HepG2 (cell line): ENCODE measurements around the gene SPRED2. TPM values are rescaled to one million over a fixed set of nuclear protein-coding genes. Genes with fewer than 3 reads are reported as not detected.

Source experiments
- ATAC-seq: fragments of 200-7000 bp; cut with Tn5 transposase; 3 replicates; pipeline ENCODE4 v1.9.1; 2020; ENCODE audit warnings: mild to moderate bottlenecking, moderate library complexity
- BruUV-seq: library from RNA; stranded (reverse); fragments of 400-500 nt; replicated peaks from 2 replicates; lab custom pipeline; 2021; lab: Mats Ljungman, UMichigan
- CTCF ChIA-PET: fragments of 300-600 bp; formaldehyde crosslinking; extraction: SDS; loops from one replicate; lab custom pipeline; 2021; ENCODE audit warnings: low total read pairs, inconsistent platforms, low intra/inter-chr PET ratio; lab: Yijun Ruan, JAX
- POLR2A ChIA-PET: fragments of 350-600 bp; sonication (Branson Sonifier 250); formaldehyde crosslinking; loops from one replicate; lab custom pipeline; 2020; ENCODE audit warnings: antibody characterized with exemption, inconsistent platforms; lab: Yijun Ruan, JAX
- DNase-seq: peaks from one replicate; pipeline ENCODE4 v3.0.0-alpha.2; 2015; ENCODE audit warnings: low spot score
- FAIRE-seq: peaks from 3 replicates; lab custom pipeline; 2011; peaks lifted over from hg19 to GRCh38; lab: Jason Lieb, UNC
- H2AFZ ChIP-seq: one replicate; pipeline ENCODE4 v1.6.1; 2011; ENCODE audit warnings: low read length, inconsistent platforms
- H3K27ac ChIP-seq: fragments of 300-600 bp; 3 replicates; pipeline ENCODE4 v1.8.0; 2011; ENCODE audit warnings: mixed run types, mild to moderate bottlenecking, mixed read lengths, low read length, inconsistent platforms; ENCODE audit not compliant: insufficient read depth; ENCODE audit errors: extremely low read length
- H3K27me3 ChIP-seq, 2 experiments: fragments of 200-600 bp in 1 of 2; 2 replicates in 1 of 2; 3 replicates in 1 of 2; pipeline versions ENCODE4 v1.6.0 to v1.8.0; 2011; ENCODE audit warnings: low read length in 2 of 2, mild to moderate bottlenecking in 2 of 2, moderate library complexity in 2 of 2, inconsistent platforms in 1 of 2; ENCODE audit not compliant: insufficient read depth in 2 of 2, control insufficient read depth in 1 of 2
- H3K36me3 ChIP-seq, 2 experiments: fragments of 200-600 bp in 1 of 2; replicated peaks in 1 of 2; 2 replicates in 1 of 2; 3 replicates in 1 of 2; pipeline versions ENCODE4 v1.5.1 to v1.8.0; 2011; ENCODE audit warnings: low read length in 2 of 2, inconsistent platforms in 1 of 2; ENCODE audit not compliant: insufficient read depth in 2 of 2, control insufficient read depth in 1 of 2
- H3K4me1 ChIP-seq: 2 replicates; pipeline ENCODE4 v1.5.1; 2012; ENCODE audit warnings: low read length, inconsistent platforms; ENCODE audit not compliant: insufficient read depth
- H3K4me2 ChIP-seq: 2 replicates; pipeline ENCODE4 v1.6.0; 2011; ENCODE audit warnings: low read depth, low read length, inconsistent platforms
- H3K4me3 ChIP-seq, 3 experiments: fragments of 200-600 bp in 1 of 3; sonication (generic), shearing (Covaris generic) in 1 of 3; replicated peaks in 1 of 3; 2 replicates each; pipeline ENCODE4 v1.5.1; 2011 to 2016; ENCODE audit warnings: low read length in 3 of 3, inconsistent platforms in 2 of 3, low read depth in 2 of 3, mild to moderate bottlenecking in 2 of 3, control low read depth in 1 of 3, mixed read lengths in 1 of 3; ENCODE audit not compliant: insufficient read depth in 1 of 3
- H3K79me2 ChIP-seq: one replicate; pipeline ENCODE4 v1.6.1; 2011; ENCODE audit warnings: low read length, inconsistent platforms; ENCODE audit not compliant: insufficient read depth
- H3K9ac ChIP-seq: 2 replicates; pipeline ENCODE4 v1.6.0; 2011; ENCODE audit warnings: mild to moderate bottlenecking, low read depth, low read length, inconsistent platforms; ENCODE audit not compliant: insufficient read depth
- H3K9me3 ChIP-seq: 2 replicates; pipeline ENCODE4 v1.5.1; 2012; ENCODE audit warnings: mild to moderate bottlenecking, low read length
- H4K20me1 ChIP-seq: 2 replicates; pipeline ENCODE4 v1.6.0; 2011; ENCODE audit warnings: inconsistent platforms, mild to moderate bottlenecking, low read length, moderate library complexity; ENCODE audit not compliant: insufficient read depth
- CCDC6 ChIP-seq: sonication (generic); formaldehyde crosslinking; IDR thresholded peaks from 2 replicates; pipeline ENCODE4 v1.8.1; 2022; ENCODE audit warnings: mild to moderate bottlenecking, missing genetic modification reagents, moderate library complexity
- DMAP1 ChIP-seq: IDR thresholded peaks from 2 replicates; pipeline ENCODE4 v1.6.1; 2016
- GATAD1 ChIP-seq: IDR thresholded peaks from 2 replicates; pipeline ENCODE4 v1.6.1; 2016; ENCODE audit warnings: missing genetic modification reagents, missing compliant biosample characterization
- IKZF1 ChIP-seq: fragments of 450-650 bp; IDR thresholded peaks from 2 replicates; pipeline ENCODE4 v1.7.1; 2016
- IKZF5 ChIP-seq: IDR thresholded peaks from 2 replicates; pipeline ENCODE4 v1.6.1; 2018; ENCODE audit warnings: missing genetic modification reagents, mild to moderate bottlenecking, missing compliant biosample characterization
- ISX ChIP-seq: sonication (generic); formaldehyde crosslinking; conservative IDR thresholded peaks from 2 replicates; pipeline ENCODE4 v1.5.0; 2020; ENCODE audit warnings: missing genetic modification reagents
- JUNB ChIP-seq: sonication (generic); formaldehyde crosslinking; IDR thresholded peaks from 2 replicates; pipeline ENCODE4 v1.8.0; 2022; ENCODE audit warnings: missing genetic modification reagents, mild to moderate bottlenecking, borderline replicate concordance
- MED1 ChIP-seq: sonication (generic); formaldehyde crosslinking; IDR thresholded peaks from 2 replicates; pipeline ENCODE4 v1.4.0; 2020; ENCODE audit warnings: missing genetic modification reagents
- NRL ChIP-seq: sonication (generic); formaldehyde crosslinking; IDR thresholded peaks from 2 replicates; pipeline ENCODE4 v1.5.0; 2020; ENCODE audit warnings: missing genetic modification reagents, mild to moderate bottlenecking, moderate library complexity, borderline replicate concordance
- ONECUT2 ChIP-seq: sonication (generic); formaldehyde crosslinking; IDR thresholded peaks from 2 replicates; pipeline ENCODE4 v1.4.0; 2020; ENCODE audit warnings: missing genetic modification reagents
- PITX1 ChIP-seq: sonication (generic); formaldehyde crosslinking; IDR thresholded peaks from 2 replicates; pipeline ENCODE4 v1.5.1; 2020; ENCODE audit warnings: mild to moderate bottlenecking, missing genetic modification reagents
- RXRB ChIP-seq: IDR thresholded peaks from 2 replicates; pipeline ENCODE4 v1.6.1; 2016; ENCODE audit warnings: borderline replicate concordance, missing genetic modification reagents, missing compliant biosample characterization
- SMYD3 ChIP-seq: sonication (generic); formaldehyde crosslinking; IDR thresholded peaks from 2 replicates; pipeline ENCODE4 v1.8.1; 2023; ENCODE audit warnings: mild to moderate bottlenecking, missing genetic modification reagents
- SP1 ChIP-seq, 2 experiments: fragments of 450-650 bp in 1 of 2; sonication (generic) in 1 of 2; formaldehyde crosslinking in 1 of 2; IDR thresholded peaks; 2 replicates each; pipeline versions ENCODE4 v1.4.0 to v1.6.1; 2016 to 2020; ENCODE audit warnings: missing genetic modification reagents in 1 of 2
- SP5 ChIP-seq: IDR thresholded peaks from 2 replicates; pipeline ENCODE4 v1.6.1; 2016; ENCODE audit warnings: low read depth, borderline replicate concordance
- ZNF205 ChIP-seq: IDR thresholded peaks from 2 replicates; pipeline ENCODE4 v1.6.1; 2018; ENCODE audit warnings: missing biosample characterization, missing genetic modification reagents
- ZNF232 ChIP-seq: sonication (generic); formaldehyde crosslinking; IDR thresholded peaks from 2 replicates; pipeline ENCODE4 v1.4.0; 2020; ENCODE audit warnings: missing genetic modification reagents, borderline replicate concordance
- ZNF235 ChIP-seq: sonication (generic); formaldehyde crosslinking; IDR thresholded peaks from 2 replicates; pipeline ENCODE4 v1.8.1; 2023; ENCODE audit warnings: mild to moderate bottlenecking, missing genetic modification reagents, borderline replicate concordance
- ZNF446 ChIP-seq: sonication (generic); formaldehyde crosslinking; IDR thresholded peaks from 2 replicates; pipeline ENCODE4 v1.5.0; 2020; ENCODE audit warnings: mild to moderate bottlenecking, missing genetic modification reagents
- ZNF678 ChIP-seq: sonication (generic); formaldehyde crosslinking; IDR thresholded peaks from 2 replicates; pipeline ENCODE4 v1.4.0; 2020; ENCODE audit warnings: mild to moderate bottlenecking, missing genetic modification reagents
- ZNF772 ChIP-seq: sonication (generic); formaldehyde crosslinking; IDR thresholded peaks from 2 replicates; pipeline ENCODE4 v1.5.0; 2020; ENCODE audit warnings: mild to moderate bottlenecking, missing genetic modification reagents
- ZNF816 ChIP-seq: sonication (generic); formaldehyde crosslinking; IDR thresholded peaks from 2 replicates; pipeline ENCODE4 v1.8.0; 2022; ENCODE audit warnings: missing genetic modification reagents, mild to moderate bottlenecking, borderline replicate concordance
- ZNF839 ChIP-seq: sonication (generic); formaldehyde crosslinking; IDR thresholded peaks from 2 replicates; pipeline ENCODE4 v1.4.0; 2020; ENCODE audit warnings: missing genetic modification reagents, mild to moderate bottlenecking, borderline replicate concordance
- WGBS: methylation state at CpG from one replicate; pipeline ENCODE4 v1.1.6; 2017; ENCODE audit warnings: low lambda C conversion rate; 5-methylcytosine and 5-hydroxymethylcytosine counted together
- in situ Hi-C: cut with HindIII; loops from 2 replicates; pipeline ENCODE4 v1.10.0; 2017; ENCODE audit warnings: low pct_unique_long_range_greater_than_20kb; ENCODE audit not compliant: extremely low pct_ligation_motif_present
- intact Hi-C: fragments of 100-400 bp; cut with micrococcal nuclease; formaldehyde crosslinking; loops from one replicate; pipeline ENCODE4 v1.10.0; 2022; ENCODE audit not compliant: unreplicated experiment
- polyA plus RNA-seq, 8 experiments: library from polyadenylated mRNA; depleted of rRNA in 3 of 8; stranded (reverse) in 7 of 8; unstranded in 1 of 8; fragments of >200 nt; fragmentation: Illumina TruSeq in 4 of 8; extraction: Trizol in 4 of 8; gene quantifications; 2 replicates each; pipeline versions ENCODE4 v1.2.1 to v1.2.3, GENCODE V29; 2011 to 2016; ENCODE audit warnings: low read depth in 4 of 8, missing spikeins in 1 of 8, mixed read lengths in 1 of 8; ENCODE audit not compliant: insufficient read depth in 1 of 8
- total RNA-seq, 5 experiments: library from RNA; depleted of rRNA; stranded (reverse); fragments of >200 nt; fragmentation: Illumina TruSeq; extraction: Trizol; gene quantifications; 2 replicates each; pipeline ENCODE4 v1.2.3, GENCODE V29; 2016; ENCODE audit warnings: low read depth in 1 of 5
- TF ChIP-seq, protein P1 (sequence below): sonication (generic); formaldehyde crosslinking; conservative IDR thresholded peaks from 2 replicates; pipeline ENCODE4 v1.8.1; 2023; ENCODE audit warnings: missing genetic modification reagents

SPRED2 gene
- total and polyA plus RNA-seq, 2 of the 13 experiments (the other 11 are each of a cell fraction or from before 2014, with no cell fraction given): 13.0 to 37.0 TPM

DNA sequence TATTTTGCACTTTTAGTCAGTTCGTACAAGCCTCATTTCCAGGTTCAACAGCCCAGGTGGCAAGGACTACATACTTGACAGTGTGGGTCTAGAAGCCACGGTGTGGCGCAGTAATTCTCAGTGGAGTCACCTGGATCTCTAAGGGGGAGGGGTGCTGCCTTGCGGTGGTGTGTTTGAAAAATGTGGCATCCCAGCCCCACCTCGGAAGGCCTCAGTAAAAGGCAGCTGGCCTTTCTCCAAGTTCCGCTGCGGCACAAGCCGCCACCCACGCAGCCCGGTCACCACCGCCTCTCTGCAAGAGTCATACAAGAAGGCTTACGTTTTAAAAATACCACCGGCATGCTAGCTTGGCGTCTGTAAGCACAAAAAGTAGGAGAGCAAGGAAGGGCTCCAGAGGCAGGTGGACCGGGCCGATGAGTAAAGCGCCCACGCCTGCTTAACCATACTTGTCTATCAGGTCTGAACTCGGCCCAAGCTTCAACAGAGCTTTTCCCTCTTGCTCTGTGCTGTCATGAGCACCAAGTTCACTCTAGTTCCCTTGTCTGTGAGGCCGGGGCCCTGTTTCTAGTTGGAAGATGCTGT lies 49.5 kb downstream of the SPRED2 start:
- H3K9me3 ChIP-seq: no peaks in the 10 kb centered on the region
- H3K4me3 ChIP-seq: peak overlapping the region in 1 of 3 experiments; percentile 47; a peak in 3 of 6 replicates
- H3K4me2 ChIP-seq: peak overlapping the region; percentile 74
- ChIA-PET CTCF (no interaction called here), POLR2A (interaction anchor here (0.7 to 2.5 kb wide), 11 partner anchors 9 to 253 kb away, joined by 3 to 26 read pairs (median 5); partner anchors contain the start of genes ACTR2, RAB1A and SPRED2)
- DNase-seq: peak; percentile 86
- H3K27ac ChIP-seq: peak overlapping the region; percentile 59
- FAIRE-seq: peak; percentile 82
- no peaks in the 10 kb centered on the region for H3K27me3 ChIP-seq
- peaks cover 99% of the 10 kb centered on the region for H3K4me1 ChIP-seq
- ATAC-seq: peak; percentile 73
- peaks cover 4 to 18% of the 10 kb centered on the region in 2 experiments for H3K36me3 ChIP-seq
- 22% methylated on average over 14 of the region's 20 CpGs for WGBS
- in situ Hi-C loops (loop anchor here (5.0 kb wide), 1 partner anchor 49 kb away; the partner anchor contains the start of gene SPRED2), intact Hi-C loops (loop anchor here (1.0 to 2.0 kb wide), 5 partner anchors 10 to 170 kb away; partner anchors contain the start of gene SPRED2)
- peak overlapping the region; percentile 34; the same call in 1 of the 2 replicates for H3K9ac ChIP-seq
- peaks cover 67% of the 10 kb centered on the region for H4K20me1 ChIP-seq
- H2AFZ ChIP-seq: no peak overlapping the region
- BruUV-seq: no TSS peak
- peaks cover 93% of the 10 kb centered on the region for H3K79me2 ChIP-seq
- no peak for TF ChIP-seq SP1 (IDR thresholded peaks at IDR 0.05)
- TF ChIP-seq SP1 (CRISPR knock-in tag; IDR thresholded peaks at IDR 0.05): no peak
- TF ChIP-seq PITX1 (CRISPR knock-in tag): peak; percentile 40; the same call in 1 of the 2 replicates
- peak; percentile 40; the same call in 1 of the 2 replicates for TF ChIP-seq ZNF839 (CRISPR knock-in tag)
- TF ChIP-seq SP5 (CRISPR knock-in tag): peak; percentile 59; the same call in 1 of the 2 replicates
- no peak for TF ChIP-seq IKZF1
- TF ChIP-seq ONECUT2 (CRISPR knock-in tag): no peak
- TF ChIP-seq ZNF772: peak; percentile 83
- TF ChIP-seq IKZF5 (CRISPR knock-in tag): peak; percentile 84
- TF ChIP-seq SMYD3 (CRISPR knock-in tag): no peak
- TF ChIP-seq ZNF678 (CRISPR knock-in tag): no peak
- TF ChIP-seq ZNF816 (CRISPR knock-in tag): no peak
- TF ChIP-seq GATAD1 (CRISPR knock-in tag): 0 out of 2 replicates have a peak, but pooled peaks have one; percentile 34
- TF ChIP-seq NRL (CRISPR knock-in tag): no peak; the same call in 1 of the 2 replicates
- TF ChIP-seq DMAP1 (CRISPR knock-in tag): peak; percentile 75; the same call in 1 of the 2 replicates
- 0 out of 2 replicates have a peak, but pooled peaks have one; percentile 16 for TF ChIP-seq ZNF205 (CRISPR knock-in tag)
- no peak for TF ChIP-seq ISX
- no peak for TF ChIP-seq ZNF232 (CRISPR knock-in tag)
- TF ChIP-seq CCDC6 (CRISPR knock-in tag): 0 out of 2 replicates have a peak, but pooled peaks have one; percentile 52
- no peak for TF ChIP-seq JUNB (CRISPR knock-in tag)
- no peak for TF ChIP-seq ZNF235 (CRISPR knock-in tag)
- peak; percentile 83 for TF ChIP-seq RXRB (CRISPR knock-in tag)
- TF ChIP-seq, protein P1, sequence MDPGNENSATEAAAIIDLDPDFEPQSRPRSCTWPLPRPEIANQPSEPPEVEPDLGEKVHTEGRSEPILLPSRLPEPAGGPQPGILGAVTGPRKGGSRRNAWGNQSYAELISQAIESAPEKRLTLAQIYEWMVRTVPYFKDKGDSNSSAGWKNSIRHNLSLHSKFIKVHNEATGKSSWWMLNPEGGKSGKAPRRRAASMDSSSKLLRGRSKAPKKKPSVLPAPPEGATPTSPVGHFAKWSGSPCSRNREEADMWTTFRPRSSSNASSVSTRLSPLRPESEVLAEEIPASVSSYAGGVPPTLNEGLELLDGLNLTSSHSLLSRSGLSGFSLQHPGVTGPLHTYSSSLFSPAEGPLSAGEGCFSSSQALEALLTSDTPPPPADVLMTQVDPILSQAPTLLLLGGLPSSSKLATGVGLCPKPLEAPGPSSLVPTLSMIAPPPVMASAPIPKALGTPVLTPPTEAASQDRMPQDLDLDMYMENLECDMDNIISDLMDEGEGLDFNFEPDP (CRISPR knock-in tag): no peak
- peak; percentile 95 for TF ChIP-seq MED1
- no peak for TF ChIP-seq ZNF446 (CRISPR knock-in tag)
